Bronchial epithelial cell (primary cell): ENCODE measurements around the gene SPATA12. TPM values are rescaled to one million over a fixed set of nuclear protein-coding genes. Genes with fewer than 3 reads are reported as not detected.

Experiments
- DNase-seq: peaks from one replicate; pipeline ENCODE4 v3.0.0-alpha.2; 2010; ENCODE audit warnings: low read depth
- FAIRE-seq: peaks from 2 replicates; lab custom pipeline; 2011; peaks lifted over from hg19 to GRCh38; lab: Jason Lieb, UNC
- H3K27me3 ChIP-seq: 2 replicates; pipeline ENCODE4 v1.5.1; 2011; ENCODE audit warnings: low read length; ENCODE audit not compliant: control insufficient read depth, insufficient read depth
- H3K36me3 ChIP-seq: 2 replicates; pipeline ENCODE4 v1.5.1; 2011; ENCODE audit warnings: low read length; ENCODE audit not compliant: control insufficient read depth, insufficient read depth
- H3K4me3 ChIP-seq: 2 replicates; pipeline ENCODE4 v1.5.1; 2011; ENCODE audit warnings: mild to moderate bottlenecking, low read depth, low read length, control low read depth
- total RNA-seq: library from RNA; depleted of rRNA; stranded (reverse); fragments of >200 nt; gene quantifications from 2 replicates; pipeline ENCODE4 v1.2.1, GENCODE V29; 2014
- TF ChIP-seq, protein P1 (sequence below): IDR thresholded peaks from 2 replicates; pipeline ENCODE4 v1.5.1; 2011; ENCODE audit warnings: mild to moderate bottlenecking, moderate library complexity, low read length, control low read depth, inconsistent platforms; ENCODE audit not compliant: insufficient read depth, severe bottlenecking

SPATA12 gene
- total RNA-seq, 1 donor from 2014 or later = not detected

DNA sequence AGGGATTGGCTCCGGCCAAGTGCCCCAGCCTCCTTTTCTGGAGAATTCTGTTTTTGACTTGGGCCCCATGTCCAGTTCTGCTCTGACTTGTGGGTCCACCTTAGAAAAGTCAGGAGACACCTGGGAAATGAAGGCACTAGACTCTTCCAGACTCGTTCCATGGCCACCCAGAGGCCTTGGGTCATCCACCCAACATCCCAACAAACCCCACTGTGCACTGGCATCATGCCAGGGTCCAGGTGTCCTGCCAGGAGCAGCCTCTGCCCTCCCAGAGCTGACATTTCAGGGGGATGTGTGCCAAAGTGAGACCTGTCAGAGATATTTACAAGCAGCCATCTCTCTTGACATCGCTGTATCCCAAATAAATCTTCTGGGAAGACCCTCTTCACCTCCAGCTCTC lies 13.2 kb downstream of the SPATA12 start:
- Histone ChIP-seq H3K27me3 (no peaks in the 10 kb centered on the region), H3K4me3 (no peak overlapping the region), H3K36me3 (peaks cover 3% of the 10 kb centered on the region)
- TF ChIP-seq, protein P1, sequence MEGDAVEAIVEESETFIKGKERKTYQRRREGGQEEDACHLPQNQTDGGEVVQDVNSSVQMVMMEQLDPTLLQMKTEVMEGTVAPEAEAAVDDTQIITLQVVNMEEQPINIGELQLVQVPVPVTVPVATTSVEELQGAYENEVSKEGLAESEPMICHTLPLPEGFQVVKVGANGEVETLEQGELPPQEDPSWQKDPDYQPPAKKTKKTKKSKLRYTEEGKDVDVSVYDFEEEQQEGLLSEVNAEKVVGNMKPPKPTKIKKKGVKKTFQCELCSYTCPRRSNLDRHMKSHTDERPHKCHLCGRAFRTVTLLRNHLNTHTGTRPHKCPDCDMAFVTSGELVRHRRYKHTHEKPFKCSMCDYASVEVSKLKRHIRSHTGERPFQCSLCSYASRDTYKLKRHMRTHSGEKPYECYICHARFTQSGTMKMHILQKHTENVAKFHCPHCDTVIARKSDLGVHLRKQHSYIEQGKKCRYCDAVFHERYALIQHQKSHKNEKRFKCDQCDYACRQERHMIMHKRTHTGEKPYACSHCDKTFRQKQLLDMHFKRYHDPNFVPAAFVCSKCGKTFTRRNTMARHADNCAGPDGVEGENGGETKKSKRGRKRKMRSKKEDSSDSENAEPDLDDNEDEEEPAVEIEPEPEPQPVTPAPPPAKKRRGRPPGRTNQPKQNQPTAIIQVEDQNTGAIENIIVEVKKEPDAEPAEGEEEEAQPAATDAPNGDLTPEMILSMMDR = no peak
- no peak for FAIRE-seq
- no peak for DNase-seq

DNA sequence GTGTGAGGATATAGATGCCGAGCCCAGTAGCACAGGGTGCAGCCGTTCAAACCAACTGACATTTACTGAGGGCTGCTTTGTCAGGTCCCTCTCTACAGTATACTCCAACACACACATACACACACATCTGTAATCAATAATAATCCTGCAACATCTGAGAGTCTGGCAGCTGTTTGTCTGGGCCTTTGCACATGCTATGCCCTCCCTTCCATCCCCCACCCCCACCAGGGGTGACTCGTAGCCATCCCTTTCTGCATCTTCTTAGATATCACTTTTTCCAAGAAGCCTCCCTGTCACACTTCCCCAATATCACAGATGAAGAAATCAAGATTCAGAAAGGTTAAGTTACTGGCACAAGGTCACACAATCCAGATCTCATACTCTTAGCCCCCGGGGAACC lies 13.7 kb downstream of the SPATA12 start:
- H3K27me3 ChIP-seq = no peaks in the 10 kb centered on the region
- FAIRE-seq (peak; percentile 88), DNase-seq (no peak)
- H3K4me3 ChIP-seq = no peak overlapping the region
- TF ChIP-seq, protein P1 = no peak
- peaks cover 3% of the 10 kb centered on the region for H3K36me3 ChIP-seq

DNA sequence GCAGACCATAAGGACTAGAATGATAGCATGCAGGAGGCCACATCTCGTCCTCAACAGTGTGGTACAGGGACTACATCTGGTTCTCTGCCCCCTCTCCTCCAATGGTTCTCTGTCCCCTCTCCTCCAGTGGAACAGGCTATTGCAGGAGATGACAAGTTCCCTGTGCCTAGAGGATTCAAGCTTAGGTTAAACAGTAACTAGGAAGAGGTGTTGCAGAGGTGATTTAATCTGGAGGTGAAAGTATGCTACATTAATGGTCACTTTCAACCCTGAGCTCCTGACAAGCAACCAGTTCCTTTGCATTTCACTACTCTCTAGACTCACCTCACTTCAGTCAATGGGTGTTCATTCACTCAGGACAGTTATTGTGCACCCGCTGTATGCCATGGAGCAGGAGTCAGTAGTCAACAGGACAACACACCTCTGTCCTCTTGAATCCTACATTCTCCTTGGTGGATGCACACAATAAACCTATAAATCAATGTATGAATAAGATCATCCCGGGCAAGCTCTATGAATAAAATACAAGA lies 16.0 kb downstream of the SPATA12 start:
- DNase-seq (no peak), FAIRE-seq (peak; percentile 13)
- Histone ChIP-seq H3K27me3 (no peaks in the 10 kb centered on the region), H3K36me3 (peaks cover 3% of the 10 kb centered on the region), H3K4me3 (no peak overlapping the region)
- TF ChIP-seq, protein P1 = no peak

DNA sequence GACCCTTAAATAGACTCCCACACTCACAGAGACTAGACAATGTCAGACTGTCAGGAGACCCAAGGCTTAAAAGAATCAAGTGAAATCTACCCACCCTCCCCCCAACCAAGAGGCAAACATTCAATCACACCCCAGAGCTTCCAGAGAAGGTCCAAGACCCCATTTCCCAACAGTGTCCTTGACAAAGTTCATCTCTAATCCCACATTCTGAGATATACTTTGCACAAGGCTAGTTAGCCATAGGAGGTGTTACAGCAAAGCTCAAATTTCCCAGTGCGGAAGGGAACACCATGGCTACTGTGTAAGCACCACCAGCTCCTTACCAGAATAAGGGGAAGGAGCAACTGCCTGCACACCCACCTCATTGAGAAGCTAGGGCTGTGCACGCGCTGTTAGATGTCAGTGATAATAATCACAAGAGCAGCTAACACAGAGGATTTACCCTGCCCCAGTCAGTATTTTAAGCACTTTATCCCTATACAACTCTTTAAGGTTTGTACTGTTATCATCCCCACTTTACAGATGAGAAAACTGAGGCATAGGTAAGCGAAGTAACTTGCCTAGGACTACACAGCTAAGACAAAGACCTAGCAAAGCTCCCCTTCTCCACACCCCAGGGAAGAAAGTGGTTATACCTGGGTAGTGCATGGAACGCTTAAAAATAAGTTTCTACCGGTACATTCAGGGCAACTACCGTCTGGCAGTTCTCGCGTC lies 17.3 kb downstream of the SPATA12 start:
- DNase-seq (no peak), FAIRE-seq (peak; percentile 68)
- TF ChIP-seq, protein P1 = no peak
- H3K27me3 ChIP-seq = no peaks in the 10 kb centered on the region
- H3K36me3 ChIP-seq = peaks cover 3% of the 10 kb centered on the region
- peak overlapping the region; percentile 70 for H3K4me3 ChIP-seq

DNA sequence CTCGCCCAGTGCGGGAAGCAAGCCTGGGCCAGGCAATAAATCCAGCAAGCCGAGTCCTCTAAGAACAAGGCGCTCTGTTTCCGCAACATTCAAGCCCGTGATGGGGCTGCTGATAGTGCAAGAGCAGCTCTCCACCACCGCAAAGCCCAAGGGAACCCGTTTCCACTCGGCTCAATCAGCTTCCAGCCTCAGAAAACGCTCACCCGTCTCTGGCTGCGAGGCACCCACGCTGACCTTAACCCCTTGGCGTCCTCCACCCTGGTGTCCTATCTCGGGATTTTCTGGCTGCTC lies 17.8 kb downstream of the SPATA12 start:
- Histone ChIP-seq H3K4me3 (peak overlapping the region; percentile 70), H3K27me3 (no peaks in the 10 kb centered on the region), H3K36me3 (peaks cover 3% of the 10 kb centered on the region)
- DNase-seq (peak; percentile 22), FAIRE-seq (no peak)
- TF ChIP-seq, protein P1 = no peak
